Measurements from ENCODE around the gene TBC1D14.

DNA sequence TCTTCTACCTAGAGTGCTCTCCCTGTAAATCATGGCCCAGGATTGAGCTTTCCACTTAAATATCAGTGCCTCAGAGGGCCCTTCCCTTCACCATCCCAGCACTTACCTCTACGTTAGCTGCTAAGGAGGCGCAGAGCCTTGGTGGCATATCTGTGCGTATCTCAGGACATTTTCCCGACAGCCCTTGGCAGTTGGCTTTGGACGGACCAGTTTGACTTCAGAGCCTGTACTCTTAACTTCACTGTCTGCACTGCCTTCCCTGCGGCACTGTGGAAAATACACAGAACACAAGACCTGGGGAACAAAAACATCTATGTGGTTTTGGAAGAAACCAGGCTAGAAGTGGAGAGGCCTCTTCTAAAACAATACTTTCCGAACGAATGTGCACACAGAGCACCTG, 135.9 kb downstream of the TBC1D14 start:
- TF ChIP-seq POLR2A (IDR thresholded peaks at IDR 0.05), result no peak
- TF ChIP-seq, protein P1, sequence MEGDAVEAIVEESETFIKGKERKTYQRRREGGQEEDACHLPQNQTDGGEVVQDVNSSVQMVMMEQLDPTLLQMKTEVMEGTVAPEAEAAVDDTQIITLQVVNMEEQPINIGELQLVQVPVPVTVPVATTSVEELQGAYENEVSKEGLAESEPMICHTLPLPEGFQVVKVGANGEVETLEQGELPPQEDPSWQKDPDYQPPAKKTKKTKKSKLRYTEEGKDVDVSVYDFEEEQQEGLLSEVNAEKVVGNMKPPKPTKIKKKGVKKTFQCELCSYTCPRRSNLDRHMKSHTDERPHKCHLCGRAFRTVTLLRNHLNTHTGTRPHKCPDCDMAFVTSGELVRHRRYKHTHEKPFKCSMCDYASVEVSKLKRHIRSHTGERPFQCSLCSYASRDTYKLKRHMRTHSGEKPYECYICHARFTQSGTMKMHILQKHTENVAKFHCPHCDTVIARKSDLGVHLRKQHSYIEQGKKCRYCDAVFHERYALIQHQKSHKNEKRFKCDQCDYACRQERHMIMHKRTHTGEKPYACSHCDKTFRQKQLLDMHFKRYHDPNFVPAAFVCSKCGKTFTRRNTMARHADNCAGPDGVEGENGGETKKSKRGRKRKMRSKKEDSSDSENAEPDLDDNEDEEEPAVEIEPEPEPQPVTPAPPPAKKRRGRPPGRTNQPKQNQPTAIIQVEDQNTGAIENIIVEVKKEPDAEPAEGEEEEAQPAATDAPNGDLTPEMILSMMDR (IDR thresholded peaks at IDR 0.05), result no peak

Measured in right lobe of liver (tissue), 4 donors.